GM12872 (cell line): ENCODE data around the gene KLHL40.

Source experiments
- CTCF ChIP-seq: IDR thresholded peaks from 3 replicates; pipeline ENCODE4 v1.5.1; 2011; ENCODE audit warnings: low read depth, mild to moderate bottlenecking, low read length, moderate library complexity; ENCODE audit not compliant: insufficient read depth

Gene KLHL40

GRCh38 chr3:42718338-42718737 lies 33.0 kb downstream of the KLHL40 start:
- TF ChIP-seq CTCF: no peak

DNA sequence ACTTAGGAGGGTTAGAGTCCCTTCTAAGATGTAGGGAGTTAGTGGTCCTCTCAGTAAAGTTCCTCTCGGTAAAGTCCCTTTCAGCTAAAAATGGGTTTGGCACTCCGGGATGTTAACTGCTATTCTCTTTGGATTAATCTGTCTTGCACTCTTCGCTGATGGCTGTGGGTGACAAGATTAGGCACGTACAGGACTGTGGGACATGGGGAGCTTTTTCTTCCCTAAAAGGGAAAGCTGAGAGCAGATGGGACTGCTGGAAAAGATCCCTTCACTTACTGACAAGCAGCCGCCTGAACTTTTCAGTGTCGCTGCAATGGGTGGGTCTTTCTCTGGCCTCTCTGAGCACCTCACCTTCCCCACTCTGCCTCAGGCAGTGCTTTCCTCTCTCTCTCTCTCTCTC lies 33.7 kb downstream of the KLHL40 start:
- TF ChIP-seq CTCF: no peak

DNA sequence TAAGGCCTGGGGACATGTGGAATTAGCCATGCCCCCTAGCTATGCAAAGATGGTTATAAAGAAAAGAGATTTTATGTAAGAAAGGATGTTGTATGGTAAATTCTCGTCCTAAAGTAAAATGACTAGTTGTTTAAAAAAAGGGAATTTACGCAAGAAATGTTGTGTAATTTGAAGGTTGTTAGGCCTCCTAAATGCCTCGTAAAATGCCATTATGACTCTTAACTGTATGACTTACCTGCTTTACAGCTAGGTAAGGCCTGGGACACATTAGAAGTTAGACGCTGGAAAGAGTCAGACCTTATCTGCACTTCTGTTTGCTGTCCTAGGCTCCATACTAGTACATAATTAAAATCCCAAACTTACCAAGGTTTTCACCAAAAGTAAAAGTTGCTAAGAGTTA lies 34.8 kb downstream of the KLHL40 start:
- no peak for TF ChIP-seq CTCF

DNA sequence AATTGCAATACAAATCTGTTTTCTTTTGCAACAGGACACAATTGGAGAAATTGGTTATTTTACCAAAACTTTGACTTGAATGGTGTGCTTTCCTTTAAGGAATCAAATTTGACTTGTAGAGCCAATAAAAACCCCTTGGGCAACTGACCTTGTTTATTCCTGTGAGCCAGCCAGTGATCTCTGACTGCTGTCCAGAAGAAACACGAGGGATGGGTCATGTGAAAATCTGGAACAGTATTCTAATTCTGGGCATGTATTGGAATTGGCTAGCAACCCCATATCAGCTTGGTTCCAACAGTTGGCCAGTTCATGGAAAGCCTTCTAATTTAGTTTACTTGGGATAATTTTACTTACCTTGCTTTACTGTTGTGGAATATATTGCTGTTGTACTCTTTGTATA lies 36.4 kb downstream of the KLHL40 start:
- no peak for TF ChIP-seq CTCF

DNA sequence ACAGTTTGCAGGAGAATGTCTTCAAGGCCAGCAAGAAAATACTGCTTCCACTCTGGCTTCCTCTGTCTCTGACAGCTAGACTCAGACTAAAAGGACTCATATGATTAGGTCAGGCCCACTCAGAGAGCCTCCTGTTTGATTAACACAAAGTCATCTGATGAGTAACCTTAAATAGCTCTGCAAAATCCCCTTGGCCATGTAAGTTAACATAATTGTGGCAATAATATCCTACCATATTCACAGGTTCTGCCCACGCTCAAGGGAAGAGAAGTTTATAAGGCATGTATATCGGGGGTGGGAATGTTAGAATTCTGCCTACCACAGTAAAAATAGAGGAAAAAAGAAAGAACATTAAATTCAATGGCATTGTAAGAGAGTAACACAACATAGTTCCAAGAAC lies 37.9 kb downstream of the KLHL40 start:
- TF ChIP-seq CTCF: no peak

GRCh38 chr3:42725454-42725853 lies 40.1 kb downstream of the KLHL40 start:
- no peak for TF ChIP-seq CTCF

DNA sequence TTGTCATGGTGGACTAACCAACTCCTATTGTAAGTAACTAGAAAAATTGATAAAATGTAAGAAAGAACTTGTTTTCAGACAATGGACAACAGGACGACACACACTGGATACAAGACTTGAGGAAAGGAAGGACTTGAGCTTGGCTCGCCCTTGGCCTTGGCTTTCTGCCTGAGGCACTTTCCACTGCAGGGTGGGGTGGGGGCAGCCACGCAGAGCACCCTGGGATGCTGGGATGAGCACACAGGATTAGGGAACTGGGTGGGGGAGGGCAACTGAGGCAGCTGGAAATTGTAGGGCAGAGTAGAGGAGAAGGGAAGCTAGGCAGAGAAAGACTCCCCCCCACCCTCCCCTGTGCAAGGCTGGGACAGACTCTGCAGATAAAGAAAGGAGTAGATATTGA lies 42.7 kb downstream of the KLHL40 start:
- TF ChIP-seq CTCF: no peak
